Right atrium auricular region (tissue), 2 donors: ENCODE results near the gene RAPGEF3. TPM values are rescaled to one million over a fixed set of nuclear protein-coding genes. Genes with fewer than 3 reads are reported as not detected.

Source experiments
- DNase-seq: peaks from one replicate; pipeline ENCODE4 v3.0.0-alpha.2; 2019; ENCODE audit warnings: low spot score
- H3K27ac ChIP-seq, 2 donors: fragments of 200-600 bp; sonication (generic); 1 replicate in 1 of 2; 2 replicates in 1 of 2; pipeline ENCODE4 v1.5.1; 2016 to 2019
- H3K27me3 ChIP-seq, 2 donors: fragments of 200-600 bp; sonication (generic); one replicate each; pipeline versions ENCODE4 v1.5.1 to v1.6.0; 2017 to 2019
- H3K36me3 ChIP-seq: fragments of 200-600 bp; sonication (generic); one replicate; pipeline ENCODE4 v1.5.1; 2016
- H3K4me1 ChIP-seq, 2 donors: fragments of 200-600 bp; sonication (generic); one replicate each; pipeline versions ENCODE4 v1.5.1 to v1.6.0; 2017 to 2019
- H3K4me3 ChIP-seq, 2 donors: fragments of 200-600 bp; sonication (generic); 1 replicate in 1 of 2; 2 replicates in 1 of 2; pipeline ENCODE4 v1.5.1; 2017 to 2019; ENCODE audit warnings: mild to moderate bottlenecking in 1 of 2, moderate library complexity in 1 of 2
- H3K9me3 ChIP-seq, 2 donors: fragments of 200-600 bp; sonication (generic); one replicate each; pipeline ENCODE4 v1.5.1; 2019
- CTCF ChIP-seq, 2 donors: fragments of 200-600 bp; sonication (generic); IDR thresholded peaks; one replicate each; pipeline ENCODE4 v1.5.1; 2019; ENCODE audit warnings: antibody characterized with exemption in 2 of 2
- total RNA-seq, 2 donors: library from RNA; depleted of rRNA; stranded (reverse); fragments of >200 nt; gene quantifications; one replicate each; pipeline ENCODE4 v1.1.0, GENCODE V29; 2016

Gene RAPGEF3
- total RNA-seq, 2 donors from 2014 or later = 19.8 to 26.8 TPM

DNA sequence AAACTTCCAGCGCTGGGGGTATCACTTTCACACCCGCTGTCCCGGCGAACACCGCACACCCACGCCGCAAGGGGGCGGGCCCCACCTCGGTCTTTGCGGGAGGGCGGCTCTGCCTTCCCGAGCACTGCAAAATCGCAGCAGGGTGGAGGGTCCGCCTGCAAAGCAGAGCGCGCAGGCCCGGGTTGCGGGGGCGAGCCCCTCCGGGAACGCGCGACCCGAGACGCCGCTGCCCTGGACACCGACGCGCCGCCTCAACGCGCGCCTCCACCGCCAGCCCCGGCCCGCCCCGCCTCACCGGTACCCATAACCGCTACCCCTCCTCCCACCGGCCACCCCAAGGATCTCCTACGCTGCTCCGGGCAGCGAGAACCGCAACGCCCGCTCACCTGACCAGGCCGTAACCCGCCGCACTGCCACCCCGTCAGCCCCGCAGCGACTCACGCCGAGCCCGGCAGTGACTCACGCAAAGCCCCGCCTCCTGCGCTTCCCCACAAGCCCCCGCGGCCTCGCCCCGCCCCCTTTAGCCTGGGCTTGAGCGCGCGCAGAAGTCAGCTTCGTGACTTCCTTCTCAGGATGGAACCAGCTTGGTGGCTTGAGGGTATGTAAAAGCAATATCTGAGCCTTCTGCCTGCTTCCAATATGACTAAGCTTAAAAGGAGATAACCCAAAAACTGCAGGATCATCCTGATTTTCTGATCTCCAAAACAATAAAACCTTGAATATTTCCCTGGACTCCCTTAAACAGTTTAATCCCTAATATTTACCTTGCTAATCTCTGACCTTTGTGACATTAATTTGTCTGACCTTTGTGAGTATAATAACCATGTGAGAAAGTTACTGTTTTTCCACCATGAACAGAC lies 52.9 kb downstream of the RAPGEF3 start, which contains the start of gene RPAP3:
Gene RPAP3, minus strand, starts transcription at position 465 of the 860 bp plus-strand sequence. CDS start 3,190 bp downstream, outside the sequence.
- peak; percentile 72 to 81 for TF ChIP-seq CTCF (IDR thresholded peaks at IDR 0.05)
- H3K9me3 ChIP-seq = no peaks in the 10 kb centered on the region
- H3K27me3 ChIP-seq = no peaks in the 10 kb centered on the region
- H3K36me3 ChIP-seq = peaks cover under 1% of the 10 kb centered on the region
- H3K27ac ChIP-seq = peak within 1 kb of the TSS; percentile 85 to 93
- H3K4me3 ChIP-seq = peak within 1 kb of the TSS; percentile 93 to 99
- DNase-seq = peak; percentile 95
- H3K4me1 ChIP-seq = peaks cover 0 to 12% of the 10 kb centered on the region in 2 donors

DNA sequence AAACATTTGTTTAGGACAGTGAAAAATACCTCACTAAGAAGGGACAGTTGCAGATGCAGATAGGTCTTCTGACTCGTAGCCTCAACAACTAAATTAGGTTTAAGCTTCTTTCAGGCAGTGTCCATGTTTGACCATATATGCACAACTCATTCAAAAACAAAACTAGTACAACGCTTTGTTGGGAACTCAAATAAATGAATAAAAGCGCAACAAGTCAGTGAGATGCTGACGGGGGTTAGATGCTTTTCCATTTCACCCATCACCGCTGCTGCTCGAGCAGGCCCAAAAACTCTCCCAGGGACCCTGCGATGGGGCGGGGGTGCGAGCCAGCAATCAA lies 53.5 kb downstream of the RAPGEF3 start:
- no peak for TF ChIP-seq CTCF (IDR thresholded peaks at IDR 0.05)
- peaks cover 0 to 12% of the 10 kb centered on the region in 2 donors for H3K4me1 ChIP-seq
- H3K9me3 ChIP-seq = no peaks in the 10 kb centered on the region
- no peaks in the 10 kb centered on the region for H3K27me3 ChIP-seq
- no peak for DNase-seq
- H3K4me3 ChIP-seq = peak overlapping the region; percentile 93 to 99
- peak overlapping the region; percentile 85 to 93 for H3K27ac ChIP-seq
- H3K36me3 ChIP-seq = peaks cover 6% of the 10 kb centered on the region

DNA sequence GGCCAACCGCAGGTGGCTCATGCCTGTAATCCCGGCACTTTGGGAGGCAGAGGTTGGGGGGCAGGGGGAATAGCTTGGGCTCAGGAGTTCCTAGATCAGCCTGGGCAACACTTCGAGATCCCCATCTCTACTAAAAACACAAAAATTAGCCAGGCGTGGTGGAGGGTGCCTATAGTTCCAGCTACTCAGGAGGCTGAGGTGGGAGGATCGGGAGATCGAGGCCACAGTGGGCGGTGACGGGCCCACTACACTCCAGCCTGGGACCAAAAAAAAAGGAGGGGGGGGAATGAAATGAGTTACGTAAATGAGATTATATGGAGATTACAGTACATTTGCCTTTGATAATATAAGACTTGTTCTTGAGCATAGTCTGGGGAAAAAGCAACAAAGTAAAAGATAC lies 54.0 kb downstream of the RAPGEF3 start:
- Histone ChIP-seq H3K9me3 (no peaks in the 10 kb centered on the region), H3K36me3 (peaks cover 11% of the 10 kb centered on the region), H3K27me3 (no peaks in the 10 kb centered on the region), H3K4me1 (peaks cover 0 to 12% of the 10 kb centered on the region in 2 donors), H3K4me3 (no peak overlapping the region), H3K27ac (no peak overlapping the region)
- no peak for TF ChIP-seq CTCF (IDR thresholded peaks at IDR 0.05)
- no peak for DNase-seq

- Histone ChIP-seq H3K36me3 (peaks cover 16% of the 10 kb centered on the region), H3K4me3 (no peak overlapping the region)
These were observed 58.4 kb downstream of the RAPGEF3 start for GRCh38 chr12:47700263-47700662.

DNA sequence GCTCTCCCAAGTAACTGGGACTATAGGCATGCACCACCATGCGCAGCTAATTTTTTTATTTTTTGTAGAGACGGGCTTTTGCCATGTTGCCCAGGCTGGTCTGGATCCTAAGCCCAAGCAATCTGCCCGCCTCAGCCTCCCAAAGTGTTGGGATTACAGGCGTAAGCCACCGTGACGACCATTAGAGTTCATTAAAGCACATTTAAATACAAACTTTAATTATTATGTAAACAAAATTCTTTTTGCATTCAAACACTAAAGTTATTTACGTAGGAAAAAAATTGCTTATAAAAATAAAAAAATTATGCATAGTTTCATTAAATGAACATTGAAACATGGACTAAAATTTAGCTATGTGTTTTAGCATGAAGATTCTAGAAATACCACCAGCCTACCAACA lies 60.0 kb downstream of the RAPGEF3 start:
- TF ChIP-seq CTCF (IDR thresholded peaks at IDR 0.05) = no peak
- no peaks in the 10 kb centered on the region for H3K9me3 ChIP-seq
- no peaks in the 10 kb centered on the region for H3K27me3 ChIP-seq
- H3K27ac ChIP-seq = no peak overlapping the region
- no peak for DNase-seq
- H3K4me1 ChIP-seq = no peaks in the 10 kb centered on the region
- no peak overlapping the region for H3K4me3 ChIP-seq
- peaks cover 16% of the 10 kb centered on the region for H3K36me3 ChIP-seq

More at GRCh38 chr12:47700263-47700662, 58.4 kb downstream of the RAPGEF3 start:
- Histone ChIP-seq H3K4me1 (peaks cover 0 to 7% of the 10 kb centered on the region in 2 donors), H3K27ac (no peak overlapping the region), H3K9me3 (no peaks in the 10 kb centered on the region), H3K27me3 (no peaks in the 10 kb centered on the region)
- no peak for DNase-seq
- TF ChIP-seq CTCF (IDR thresholded peaks at IDR 0.05) = no peak
